Activated T-cell treated with anti-CD3 and anti-CD28 coated beads, Interleukin-2, amount 50 U/mL, for 4 hours (primary cell): ENCODE measurements around the gene KRTAP19-5. TPM values are rescaled to one million over a fixed set of nuclear protein-coding genes. Genes with fewer than 3 reads are reported as not detected.

Experiments
- ATAC-seq, 2 donors: fragments of 200-7000 bp; cut with Tn5 transposase; one replicate each; pipeline ENCODE4 v1.10.0; 2021
- DNase-seq: peaks from one replicate; pipeline ENCODE4 v3.0.0-alpha.2; 2020
- H3K27me3 Mint-ChIP-seq: one replicate; pipeline ENCODE4 v1.8.0; 2021; ENCODE audit warnings: low read depth, mixed read lengths
- H3K36me3 Mint-ChIP-seq: one replicate; pipeline ENCODE4 v1.8.0; 2022; ENCODE audit warnings: mixed read lengths; ENCODE audit not compliant: insufficient read depth
- H3K4me1 Mint-ChIP-seq: one replicate; pipeline ENCODE4 v1.8.0; 2021; ENCODE audit warnings: low read depth, mixed read lengths
- H3K4me3 Mint-ChIP-seq: one replicate; pipeline ENCODE4 v1.8.0; 2021; ENCODE audit warnings: mild to moderate bottlenecking, moderate library complexity, mixed read lengths
- H3K9me3 Mint-ChIP-seq: one replicate; pipeline ENCODE4 v1.8.0; 2021; ENCODE audit warnings: mixed read lengths
- total RNA-seq, 3 donors: library from RNA; stranded (reverse); gene quantifications; one replicate each; pipeline ENCODE4 v1.2.1, GENCODE V29; 2021

The KRTAP19-5 gene
- total RNA-seq, 3 donors from 2014 or later = not detected

GRCh38 chr21:30463713-30464112, 38.2 kb downstream of the KRTAP19-5 start:
- no peak for ATAC-seq
- peaks cover 3% of the 10 kb centered on the region for H3K9me3 Mint-ChIP-seq
- no peak overlapping the region for H3K4me3 Mint-ChIP-seq
- DNase-seq = no peak
- H3K27me3 Mint-ChIP-seq = peaks cover 5% of the 10 kb centered on the region
- H3K36me3 Mint-ChIP-seq = no peaks in the 10 kb centered on the region
- H3K4me1 Mint-ChIP-seq = no peaks in the 10 kb centered on the region

Other genes starting within 250 kb of the KRTAP19-5 start
- not detected for gene KRTAP24-1, start 219.2 kb downstream of the KRTAP19-5 start, total RNA-seq
- gene KRTAP25-1, start 212.6 kb downstream of the KRTAP19-5 start, total RNA-seq = not detected
- not detected for gene KRTAP26-1, start 181.8 kb downstream of the KRTAP19-5 start, total RNA-seq
- not detected for gene KRTAP27-1, start 164.4 kb downstream of the KRTAP19-5 start, total RNA-seq
- not detected for gene KRTAP23-1, start 153.5 kb downstream of the KRTAP19-5 start, total RNA-seq
- not detected for gene KRTAP13-2, start 129.9 kb downstream of the KRTAP19-5 start, total RNA-seq
- gene KRTAP13-1, start 106.1 kb downstream of the KRTAP19-5 start, total RNA-seq = not detected
- gene KRTAP13-3, start 76.2 kb downstream of the KRTAP19-5 start, total RNA-seq = not detected
- not detected for gene KRTAP13-4, start 71.9 kb downstream of the KRTAP19-5 start, total RNA-seq
- gene KRTAP15-1, start 61.9 kb downstream of the KRTAP19-5 start, total RNA-seq = not detected
- gene KRTAP19-1, start 21.8 kb downstream of the KRTAP19-5 start, total RNA-seq = not detected
- gene KRTAP19-2, start 14.7 kb downstream of the KRTAP19-5 start, total RNA-seq = not detected
- not detected for gene KRTAP19-3, start 10.1 kb downstream of the KRTAP19-5 start, total RNA-seq
- not detected for gene KRTAP19-4, start 5.0 kb downstream of the KRTAP19-5 start, total RNA-seq
- gene KRTAP19-6, start 39.7 kb upstream of the KRTAP19-5 start, total RNA-seq = not detected
- not detected for gene KRTAP19-7, start 59.2 kb upstream of the KRTAP19-5 start, total RNA-seq
- gene KRTAP22-2, start 88.3 kb upstream of the KRTAP19-5 start, total RNA-seq = not detected
- gene KRTAP6-3, start 90.3 kb upstream of the KRTAP19-5 start, total RNA-seq = not detected
- gene KRTAP6-2, start 96.8 kb upstream of the KRTAP19-5 start, total RNA-seq = not detected
- gene KRTAP22-1, start 98.9 kb upstream of the KRTAP19-5 start, total RNA-seq = not detected
- gene KRTAP6-1, start 111.8 kb upstream of the KRTAP19-5 start, total RNA-seq = not detected
- not detected for gene KRTAP20-1, start 114.3 kb upstream of the KRTAP19-5 start, total RNA-seq
- not detected for gene KRTAP20-4, start 118.5 kb upstream of the KRTAP19-5 start, total RNA-seq
- gene KRTAP20-2, start 133.1 kb upstream of the KRTAP19-5 start, total RNA-seq = not detected
- gene KRTAP20-3, start 140.7 kb upstream of the KRTAP19-5 start, total RNA-seq = not detected
- gene KRTAP21-3, start 216.6 kb upstream of the KRTAP19-5 start, total RNA-seq = not detected
- not detected for gene KRTAP21-2, start 245.1 kb upstream of the KRTAP19-5 start, total RNA-seq